Lung (tissue), 12 donors: Measurements from ENCODE around the gene UNC5B. TPM values are rescaled to one million over a fixed set of nuclear protein-coding genes. Genes with fewer than 3 reads are reported as not detected.

Source experiments
- ATAC-seq: fragments of 200-7000 bp; cut with Tn5 transposase; one replicate; pipeline ENCODE4 v1.9.1; 2020; ENCODE audit warnings: moderate number of reproducible peaks; ENCODE audit not compliant: insufficient read depth, low FRiP score
- DNase-seq, 3 donors: peaks; one replicate each; pipeline ENCODE4 v3.0.0-alpha.2; 2013 to 2017
- H3K27ac ChIP-seq, 2 donors: one replicate each; pipeline ENCODE4 v1.5.1; 2013; ENCODE audit warnings: mild to moderate bottlenecking in 2 of 2, moderate library complexity in 2 of 2, control low read depth in 1 of 2, inconsistent platforms in 1 of 2, low read depth in 1 of 2, low read length in 1 of 2
- H3K27me3 ChIP-seq, 3 donors: one replicate each; pipeline ENCODE4 v1.5.1; 2013; ENCODE audit warnings: low read length in 2 of 3; ENCODE audit not compliant: control insufficient read depth in 3 of 3, insufficient read depth in 3 of 3
- H3K36me3 ChIP-seq, 4 donors: one replicate each; pipeline ENCODE4 v1.5.1; 2013; ENCODE audit warnings: low read length in 4 of 4, mild to moderate bottlenecking in 1 of 4, moderate library complexity in 1 of 4; ENCODE audit not compliant: control insufficient read depth in 4 of 4, insufficient read depth in 4 of 4
- H3K4me1 ChIP-seq, 5 donors: one replicate each; pipeline ENCODE4 v1.5.1; 2013; ENCODE audit warnings: low read length in 5 of 5, mild to moderate bottlenecking in 2 of 5, moderate library complexity in 1 of 5; ENCODE audit not compliant: control insufficient read depth in 5 of 5, insufficient read depth in 5 of 5
- H3K4me3 ChIP-seq: one replicate; pipeline ENCODE4 v1.5.1; 2013; ENCODE audit warnings: mild to moderate bottlenecking, control low read depth, moderate library complexity
- H3K9ac ChIP-seq, 2 donors: one replicate each; pipeline ENCODE4 v1.5.1; 2013; ENCODE audit warnings: low read length in 2 of 2, control low read depth in 1 of 2; ENCODE audit not compliant: insufficient read depth in 1 of 2
- H3K9me3 ChIP-seq, 4 donors: one replicate each; pipeline ENCODE4 v1.5.1; 2013; ENCODE audit warnings: low read length in 3 of 4, mild to moderate bottlenecking in 1 of 4, moderate library complexity in 1 of 4; ENCODE audit not compliant: control insufficient read depth in 4 of 4, insufficient read depth in 3 of 4
- CTCF ChIP-seq: IDR thresholded peaks from 2 replicates; pipeline ENCODE4 v1.5.1; 2012; ENCODE audit warnings: mild to moderate bottlenecking; ENCODE audit errors: control extremely low read depth, extremely low read depth
- WGBS, 2 donors: extraction: QIAGEN DNeasy Blood & Tissue Kit; methylation state at CpG; one replicate each; pipeline ENCODE4 v1.1.7; 2013; 5-methylcytosine and 5-hydroxymethylcytosine counted together
- polyA plus RNA-seq, 2 donors: library from polyadenylated mRNA; stranded (reverse); fragments of 200-250 nt; gene quantifications; one replicate each; pipeline ENCODE4 v1.2.1, GENCODE V29; 2013
- total RNA-seq, 2 donors: library from RNA; depleted of rRNA in 1 of 2; stranded (reverse); fragments of >200 nt in 1 of 2; gene quantifications; one replicate each; pipeline ENCODE4 v1.2.1, GENCODE V29; 2014 to 2021
- donor health status: control.
- donor health status: control.
- donor health status: Bipolar disorder and iron deficiency.
- donor health status: healthy.
- donor health status: DM: yes; HTN: yes; CAD: no.

UNC5B gene
- total and polyA plus RNA-seq, 4 donors: 4.4 to 23.8 (median 8.3) TPM

- 78 to 86% methylated on average over 10 of the region's 10 CpGs for WGBS, 2 donors
- Histone ChIP-seq H3K36me3 (peaks cover 0 to 3% (median 0%) of the 10 kb centered on the region in 4 donors), H3K27ac (no peak overlapping the region), H3K27me3 (no peaks in the 10 kb centered on the region), H3K9me3 (no peaks in the 10 kb centered on the region), H3K9ac (no peak overlapping the region), H3K4me3 (no peak overlapping the region), H3K4me1 (peaks cover 0 to 36% (median 15%) of the 10 kb centered on the region in 5 donors)
- peak in 2 of 3 donors; percentile 16 to 52 for DNase-seq
- no peak for TF ChIP-seq CTCF
- ATAC-seq: no peak
Measured at GRCh38 chr10:71345694-71346093, 133.3 kb downstream of the UNC5B start.

- no peaks in the 10 kb centered on the region for H3K9me3 ChIP-seq
- H3K4me3 ChIP-seq: no peak overlapping the region
- H3K4me1 ChIP-seq: peaks cover 0 to 33% (median 15%) of the 10 kb centered on the region in 5 donors
- peaks cover 0 to 3% (median under 1%) of the 10 kb centered on the region in 4 donors for H3K36me3 ChIP-seq
- no peak overlapping the region for H3K27ac ChIP-seq
- ATAC-seq: no peak
- no peaks in the 10 kb centered on the region for H3K27me3 ChIP-seq
- TF ChIP-seq CTCF: no peak
- WGBS, 2 donors: 63 to 92% methylated on average over 2 to 3 of the region's 3 CpGs
- DNase-seq: no peak
- no peak overlapping the region for H3K9ac ChIP-seq
Measured at GRCh38 chr10:71346731-71347130, 134.4 kb downstream of the UNC5B start.

GRCh38 chr10:71347587-71348395, 135.4 kb downstream of the UNC5B start:
- Histone ChIP-seq H3K4me1 (peaks cover 0 to 33% (median 15%) of the 10 kb centered on the region in 5 donors), H3K27ac (no peak overlapping the region), H3K9ac (no peak overlapping the region), H3K9me3 (no peaks in the 10 kb centered on the region), H3K36me3 (peaks cover 0 to 6% (median 1%) of the 10 kb centered on the region in 4 donors), H3K27me3 (no peaks in the 10 kb centered on the region), H3K4me3 (no peak overlapping the region)
- DNase-seq (peak; percentile 25 to 39 (median 39)), ATAC-seq (no peak)
- no peak for TF ChIP-seq CTCF
- 72 to 85% methylated on average over 14 of the region's 14 CpGs for WGBS, 2 donors
